ENCODE measurements around the gene SLC39A11. TPM values are rescaled to one million over a fixed set of nuclear protein-coding genes. Genes with fewer than 3 reads are reported as not detected.
"Not testable (repeated sequence)": the region's sequence is repeated elsewhere in the genome, so short reads cannot be mapped to it uniquely, and the experiment has no call there.

Gene SLC39A11
- total and polyA plus RNA-seq, 4 donors: 18.9 to 44.9 (median 28.2) TPM

DNA sequence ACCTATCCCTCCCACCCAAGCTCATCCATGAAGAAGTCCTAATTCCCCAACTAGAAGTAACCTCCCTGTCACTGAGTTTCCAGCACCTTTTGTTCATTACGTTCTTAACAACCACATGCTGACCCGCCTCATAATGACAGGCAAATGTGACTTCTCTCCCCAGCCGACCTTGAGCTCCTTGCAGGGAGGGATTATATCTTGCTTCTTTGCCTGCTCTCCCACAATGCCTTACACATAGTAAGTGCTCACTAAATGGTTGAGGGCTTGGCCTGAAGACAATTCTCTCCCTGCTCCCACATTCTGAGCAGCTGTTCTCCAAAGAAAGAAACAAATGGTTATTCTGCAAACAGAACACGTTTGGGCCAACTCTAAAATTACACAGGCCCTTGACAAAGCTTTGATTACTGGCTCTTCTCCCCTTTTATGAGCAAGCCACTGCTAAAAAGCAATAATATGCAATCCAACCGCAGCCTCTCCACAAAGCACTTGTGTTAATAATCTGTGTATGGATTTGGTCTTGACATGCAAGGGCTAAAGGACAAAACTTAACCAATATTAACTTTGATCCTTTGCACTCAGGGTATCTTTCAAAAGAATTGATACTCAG is 23.2 kb downstream of the SLC39A11 start:
- TF ChIP-seq, protein P1, sequence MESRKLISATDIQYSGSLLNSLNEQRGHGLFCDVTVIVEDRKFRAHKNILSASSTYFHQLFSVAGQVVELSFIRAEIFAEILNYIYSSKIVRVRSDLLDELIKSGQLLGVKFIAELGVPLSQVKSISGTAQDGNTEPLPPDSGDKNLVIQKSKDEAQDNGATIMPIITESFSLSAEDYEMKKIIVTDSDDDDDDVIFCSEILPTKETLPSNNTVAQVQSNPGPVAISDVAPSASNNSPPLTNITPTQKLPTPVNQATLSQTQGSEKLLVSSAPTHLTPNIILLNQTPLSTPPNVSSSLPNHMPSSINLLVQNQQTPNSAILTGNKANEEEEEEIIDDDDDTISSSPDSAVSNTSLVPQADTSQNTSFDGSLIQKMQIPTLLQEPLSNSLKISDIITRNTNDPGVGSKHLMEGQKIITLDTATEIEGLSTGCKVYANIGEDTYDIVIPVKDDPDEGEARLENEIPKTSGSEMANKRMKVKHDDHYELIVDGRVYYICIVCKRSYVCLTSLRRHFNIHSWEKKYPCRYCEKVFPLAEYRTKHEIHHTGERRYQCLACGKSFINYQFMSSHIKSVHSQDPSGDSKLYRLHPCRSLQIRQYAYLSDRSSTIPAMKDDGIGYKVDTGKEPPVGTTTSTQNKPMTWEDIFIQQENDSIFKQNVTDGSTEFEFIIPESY (IDR thresholded peaks at IDR 0.05): no peak
- TF ChIP-seq RAD21 (IDR thresholded peaks at IDR 0.05): no peak
- TF ChIP-seq YY1 (IDR thresholded peaks at IDR 0.05): no peak
- no peak for TF ChIP-seq FOXA2 (IDR thresholded peaks at IDR 0.05)
- TF ChIP-seq SP1 (IDR thresholded peaks at IDR 0.05): no peak
- TF ChIP-seq EGR1 (IDR thresholded peaks at IDR 0.05; ENCODE audit: low read depth in 2 of 2): no peak
- TF ChIP-seq FOXA1 (IDR thresholded peaks at IDR 0.05): no peak
- TF ChIP-seq, protein P2, sequence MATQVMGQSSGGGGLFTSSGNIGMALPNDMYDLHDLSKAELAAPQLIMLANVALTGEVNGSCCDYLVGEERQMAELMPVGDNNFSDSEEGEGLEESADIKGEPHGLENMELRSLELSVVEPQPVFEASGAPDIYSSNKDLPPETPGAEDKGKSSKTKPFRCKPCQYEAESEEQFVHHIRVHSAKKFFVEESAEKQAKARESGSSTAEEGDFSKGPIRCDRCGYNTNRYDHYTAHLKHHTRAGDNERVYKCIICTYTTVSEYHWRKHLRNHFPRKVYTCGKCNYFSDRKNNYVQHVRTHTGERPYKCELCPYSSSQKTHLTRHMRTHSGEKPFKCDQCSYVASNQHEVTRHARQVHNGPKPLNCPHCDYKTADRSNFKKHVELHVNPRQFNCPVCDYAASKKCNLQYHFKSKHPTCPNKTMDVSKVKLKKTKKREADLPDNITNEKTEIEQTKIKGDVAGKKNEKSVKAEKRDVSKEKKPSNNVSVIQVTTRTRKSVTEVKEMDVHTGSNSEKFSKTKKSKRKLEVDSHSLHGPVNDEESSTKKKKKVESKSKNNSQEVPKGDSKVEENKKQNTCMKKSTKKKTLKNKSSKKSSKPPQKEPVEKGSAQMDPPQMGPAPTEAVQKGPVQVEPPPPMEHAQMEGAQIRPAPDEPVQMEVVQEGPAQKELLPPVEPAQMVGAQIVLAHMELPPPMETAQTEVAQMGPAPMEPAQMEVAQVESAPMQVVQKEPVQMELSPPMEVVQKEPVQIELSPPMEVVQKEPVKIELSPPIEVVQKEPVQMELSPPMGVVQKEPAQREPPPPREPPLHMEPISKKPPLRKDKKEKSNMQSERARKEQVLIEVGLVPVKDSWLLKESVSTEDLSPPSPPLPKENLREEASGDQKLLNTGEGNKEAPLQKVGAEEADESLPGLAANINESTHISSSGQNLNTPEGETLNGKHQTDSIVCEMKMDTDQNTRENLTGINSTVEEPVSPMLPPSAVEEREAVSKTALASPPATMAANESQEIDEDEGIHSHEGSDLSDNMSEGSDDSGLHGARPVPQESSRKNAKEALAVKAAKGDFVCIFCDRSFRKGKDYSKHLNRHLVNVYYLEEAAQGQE (IDR thresholded peaks at IDR 0.05): no peak
- TF ChIP-seq, protein P3, sequence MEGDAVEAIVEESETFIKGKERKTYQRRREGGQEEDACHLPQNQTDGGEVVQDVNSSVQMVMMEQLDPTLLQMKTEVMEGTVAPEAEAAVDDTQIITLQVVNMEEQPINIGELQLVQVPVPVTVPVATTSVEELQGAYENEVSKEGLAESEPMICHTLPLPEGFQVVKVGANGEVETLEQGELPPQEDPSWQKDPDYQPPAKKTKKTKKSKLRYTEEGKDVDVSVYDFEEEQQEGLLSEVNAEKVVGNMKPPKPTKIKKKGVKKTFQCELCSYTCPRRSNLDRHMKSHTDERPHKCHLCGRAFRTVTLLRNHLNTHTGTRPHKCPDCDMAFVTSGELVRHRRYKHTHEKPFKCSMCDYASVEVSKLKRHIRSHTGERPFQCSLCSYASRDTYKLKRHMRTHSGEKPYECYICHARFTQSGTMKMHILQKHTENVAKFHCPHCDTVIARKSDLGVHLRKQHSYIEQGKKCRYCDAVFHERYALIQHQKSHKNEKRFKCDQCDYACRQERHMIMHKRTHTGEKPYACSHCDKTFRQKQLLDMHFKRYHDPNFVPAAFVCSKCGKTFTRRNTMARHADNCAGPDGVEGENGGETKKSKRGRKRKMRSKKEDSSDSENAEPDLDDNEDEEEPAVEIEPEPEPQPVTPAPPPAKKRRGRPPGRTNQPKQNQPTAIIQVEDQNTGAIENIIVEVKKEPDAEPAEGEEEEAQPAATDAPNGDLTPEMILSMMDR (IDR thresholded peaks at IDR 0.05; ENCODE audit: low read depth, low read length, missing input control): no peak
- TF ChIP-seq TAF1 (conservative IDR thresholded peaks at IDR 0.05): no peak
- no peak for TF ChIP-seq HNF4G (IDR thresholded peaks at IDR 0.05)
- no peak for TF ChIP-seq JUND (IDR thresholded peaks at IDR 0.05)
- no peak for TF ChIP-seq NR2F2 (IDR thresholded peaks at IDR 0.05)
- no peak for TF ChIP-seq RXRA (IDR thresholded peaks at IDR 0.05)
- DNase-seq (ENCODE audit: low spot score): no peak
- 79% methylated on average over 5 of the region's 5 CpGs for WGBS
- Histone ChIP-seq H3K27ac (ENCODE audit: low read depth in 1 of 2, low read length in 2 of 2) (no peak overlapping the region), H3K4me1 (ENCODE audit: control insufficient read depth in 4 of 4, insufficient read depth in 4 of 4, low read length in 3 of 4) (peaks cover 0 to 12% (median 6%) of the 10 kb centered on the region in 4 donors), H3K9me3 (ENCODE audit: control insufficient read depth in 4 of 4, low read length in 3 of 4) (no peaks in the 10 kb centered on the region), H3K36me3 (ENCODE audit: control insufficient read depth in 4 of 4, insufficient read depth in 3 of 4, low read depth in 1 of 4, low read length in 3 of 4) (peaks cover 0 to 2% (median 0%) of the 10 kb centered on the region in 4 donors), H3K27me3 (ENCODE audit: control insufficient read depth in 4 of 4, insufficient read depth in 4 of 4, low read length in 3 of 4) (no peaks in the 10 kb centered on the region), H3K9ac (ENCODE audit: low read depth in 1 of 2, low read length in 2 of 2) (no peak overlapping the region), H3K4me3 (ENCODE audit: low read depth in 1 of 3, low read length in 3 of 3) (no peak overlapping the region)

DNA sequence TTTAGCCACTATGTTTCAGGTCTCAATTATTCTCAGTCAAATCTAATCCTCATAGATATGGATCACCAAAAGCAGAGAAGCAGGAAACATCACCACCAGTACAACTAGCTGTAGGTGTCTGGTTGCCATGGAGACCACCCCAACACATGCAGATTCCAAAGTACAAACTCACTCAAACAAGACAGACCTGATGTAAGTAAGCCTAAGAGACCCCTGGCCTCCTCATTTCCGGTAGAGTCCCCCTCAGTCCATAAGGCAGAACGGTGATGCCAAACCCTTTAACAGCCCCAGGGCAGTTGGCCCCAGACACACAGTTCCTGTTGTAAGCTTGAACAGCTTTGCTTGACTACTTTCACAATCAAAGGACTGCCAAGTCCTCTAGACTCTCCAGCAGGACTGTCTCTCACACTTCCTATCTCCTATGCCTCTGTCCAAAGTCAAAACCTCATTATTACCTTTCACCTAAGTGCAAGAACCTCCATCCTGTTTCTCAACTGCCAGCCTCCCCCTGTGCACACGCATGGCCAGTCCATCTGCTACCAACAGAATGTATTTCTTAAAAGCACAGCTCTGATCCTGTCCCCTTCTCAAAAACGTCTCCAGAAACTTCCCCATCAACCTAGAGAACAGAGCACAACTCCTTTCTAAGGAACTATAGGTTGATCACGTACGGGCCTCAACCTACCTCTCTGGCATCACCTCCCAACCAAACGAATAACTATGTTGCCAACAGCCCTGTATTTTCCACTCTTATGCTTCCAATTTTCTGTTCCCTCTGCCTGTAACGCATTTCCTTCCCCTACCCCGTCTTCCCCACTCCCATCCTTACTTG is 23.9 kb downstream of the SLC39A11 start:
- WGBS: 79% methylated on average over 9 of the region's 9 CpGs
- Histone ChIP-seq H3K4me3 (ENCODE audit: low read depth in 1 of 3, low read length in 3 of 3) (no peak overlapping the region), H3K9ac (ENCODE audit: low read depth in 1 of 2, low read length in 2 of 2) (no peak overlapping the region), H3K27me3 (ENCODE audit: control insufficient read depth in 4 of 4, insufficient read depth in 4 of 4, low read length in 3 of 4) (no peaks in the 10 kb centered on the region), H3K36me3 (ENCODE audit: control insufficient read depth in 4 of 4, insufficient read depth in 3 of 4, low read depth in 1 of 4, low read length in 3 of 4) (peaks cover 0 to 2% (median 0%) of the 10 kb centered on the region in 4 donors), H3K4me1 (ENCODE audit: control insufficient read depth in 4 of 4, insufficient read depth in 4 of 4, low read length in 3 of 4) (peaks cover 0 to 12% (median 6%) of the 10 kb centered on the region in 4 donors), H3K27ac (ENCODE audit: low read depth in 1 of 2, low read length in 2 of 2) (no peak overlapping the region), H3K9me3 (ENCODE audit: control insufficient read depth in 4 of 4, low read length in 3 of 4) (no peaks in the 10 kb centered on the region)
- TF ChIP-seq NR2F2 (IDR thresholded peaks at IDR 0.05): no peak
- peak; percentile 54 for DNase-seq (ENCODE audit: low spot score)

DNA sequence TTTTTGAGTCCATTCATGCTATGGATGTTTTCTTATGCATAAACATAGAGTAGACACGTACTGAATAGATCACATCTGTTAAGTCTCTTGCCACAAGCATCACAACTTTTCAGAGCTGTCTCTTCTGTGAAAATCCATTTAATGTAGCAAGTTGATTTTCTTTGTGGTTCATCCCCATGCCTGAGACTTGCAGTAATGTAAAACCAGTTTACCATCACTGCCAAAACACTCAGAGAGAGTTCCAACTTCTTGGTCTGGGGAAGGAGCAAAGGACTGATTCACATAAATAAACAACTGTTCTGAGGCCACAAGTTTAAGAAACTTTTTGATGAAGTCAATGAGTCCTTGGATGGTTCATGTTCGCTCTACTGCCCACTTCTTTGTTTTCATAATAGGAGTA is 24.8 kb downstream of the SLC39A11 start:
- WGBS: 94% methylated on average over 2 of the region's 2 CpGs

More for the DNA sequence above, 24.8 kb downstream of the SLC39A11 start:
- H3K27me3 ChIP-seq (ENCODE audit: control insufficient read depth in 4 of 4, insufficient read depth in 4 of 4, low read length in 3 of 4); H3K9me3 ChIP-seq (ENCODE audit: control insufficient read depth in 4 of 4, low read length in 3 of 4); H3K36me3 ChIP-seq (ENCODE audit: control insufficient read depth in 4 of 4, insufficient read depth in 3 of 4, low read depth in 1 of 4, low read length in 3 of 4); H3K9ac ChIP-seq (ENCODE audit: low read depth in 1 of 2, low read length in 2 of 2); DNase-seq (ENCODE audit: low spot score); H3K27ac ChIP-seq (ENCODE audit: low read depth in 1 of 2, low read length in 2 of 2); H3K4me3 ChIP-seq (ENCODE audit: low read depth in 1 of 3, low read length in 3 of 3): not testable (repeated sequence)
- H3K4me1 ChIP-seq (ENCODE audit: control insufficient read depth in 4 of 4, insufficient read depth in 4 of 4, low read length in 3 of 4): peaks cover 0 to 12% (median 6%) of the 10 kb centered on the region in 4 donors
